Embryonic facial prominence (tissue), 1 donor: Measurements from ENCODE around the gene KRTAP10-11.
"Not testable (repeated sequence)": the region's sequence is repeated elsewhere in the genome, so short reads cannot be mapped to it uniquely, and the experiment has no call there.

ENCODE experiments used
- DNase-seq: peaks from one replicate; pipeline ENCODE4 v3.0.0-alpha.2; 2016; ENCODE audit errors: extremely low spot score

The KRTAP10-11 gene

GRCh38 chr21:44639331-44639655, 6.9 kb upstream of the KRTAP10-11 start:
- no peak for DNase-seq

- no peak for DNase-seq
Measured at GRCh38 chr21:44640761-44641160, 5.5 kb upstream of the KRTAP10-11 start.

- DNase-seq: no peak
Measured at GRCh38 chr21:44643741-44644310, 2.4 kb upstream of the KRTAP10-11 start.

- DNase-seq: no peak
Measured at GRCh38 chr21:44644878-44645277, 1.3 kb upstream of the KRTAP10-11 start.

GRCh38 chr21:44647222-44647552, 973 bp downstream of the KRTAP10-11 start:
- DNase-seq: no peak

GRCh38 chr21:44648557-44649311, 2.5 kb downstream of the KRTAP10-11 start:
- no peak for DNase-seq

GRCh38 chr21:44649521-44650100, 3.4 kb downstream of the KRTAP10-11 start:
- DNase-seq: no peak

- no peak for DNase-seq
Measured at GRCh38 chr21:44650265-44650972, 4.2 kb downstream of the KRTAP10-11 start.

- DNase-seq: no peak
Measured at GRCh38 chr21:44650973-44651675, 4.9 kb downstream of the KRTAP10-11 start.

- DNase-seq: no peak
Measured at GRCh38 chr21:44653123-44653522, 6.9 kb downstream of the KRTAP10-11 start.

GRCh38 chr21:44653656-44654575, 7.7 kb downstream of the KRTAP10-11 start:
- DNase-seq: no peak

- DNase-seq: no peak
Measured at GRCh38 chr21:44654576-44655175, 8.5 kb downstream of the KRTAP10-11 start, which contains the start of gene KRTAP12-4. KRTAP12-4 (minus strand) TSS chr21:44654659; CDS start chr21:44654614, 45 bp downstream.

- no peak for DNase-seq
Measured at GRCh38 chr21:44656868-44657267, 10.7 kb downstream of the KRTAP10-11 start.

- DNase-seq: no peak
Measured at GRCh38 chr21:44657635-44658540, 11.7 kb downstream of the KRTAP10-11 start, which contains the start of gene KRTAP12-3. KRTAP12-3 (plus strand) TSS chr21:44657932; CDS start chr21:44657980, 48 bp downstream.

- no peak for DNase-seq
Measured at GRCh38 chr21:44658541-44658910, 12.3 kb downstream of the KRTAP10-11 start.

- DNase-seq: no peak
Measured at GRCh38 chr21:44658913-44659595, 12.8 kb downstream of the KRTAP10-11 start.

- DNase-seq: not testable (repeated sequence)
Measured at GRCh38 chr21:44661567-44661966, 15.4 kb downstream of the KRTAP10-11 start.

- DNase-seq: no peak
Measured at GRCh38 chr21:44664691-44665090, 18.5 kb downstream of the KRTAP10-11 start.
